B cell (primary cell): ENCODE results near the gene SPX. TPM values are rescaled to one million over a fixed set of nuclear protein-coding genes. Genes with fewer than 3 reads are reported as not detected.

Source experiments
- ATAC-seq: fragments of 200-7000 bp; cut with Tn5 transposase; one replicate; pipeline ENCODE4 v1.10.0; 2021; ENCODE audit warnings: low read depth, mild to moderate bottlenecking, moderate number of reproducible peaks, moderate library complexity
- CTCF ChIA-PET: fragments of 350-600 bp; sonication (Branson Sonifier 250); formaldehyde crosslinking; loops from one replicate; lab custom pipeline; 2021; ENCODE audit warnings: antibody characterized with exemption, inconsistent platforms; lab: Charles Lee
- POLR2A ChIA-PET: fragments of 350-600 bp; sonication (Branson Sonifier 250); formaldehyde crosslinking; loops from one replicate; lab custom pipeline; 2021; ENCODE audit warnings: antibody characterized with exemption; lab: Charles Lee
- DNase-seq: peaks from one replicate; pipeline ENCODE4 v3.0.0; 2013
- H2AFZ ChIP-seq: 2 replicates; pipeline ENCODE4 v1.6.1; 2012; ENCODE audit warnings: mild to moderate bottlenecking, low read depth, low read length; ENCODE audit not compliant: insufficient read depth, poor library complexity, severe bottlenecking
- H3K27ac ChIP-seq, 2 donors: 1 replicate in 1 of 2; 2 replicates in 1 of 2; pipeline ENCODE4 v1.5.1; 2012 to 2013; ENCODE audit warnings: low read length in 2 of 2, mild to moderate bottlenecking in 2 of 2, moderate library complexity in 1 of 2
- H3K27me3 ChIP-seq, 4 experiments: fragments of 200-600 bp in 1 of 4; sonication (generic) in 1 of 4; replicated peaks in 1 of 4; 1 replicate in 2 of 4; 2 replicates in 2 of 4; pipeline versions ENCODE4 v1.6.1 to v1.7.0; 2013 to 2016; ENCODE audit warnings: low read length in 3 of 4, mild to moderate bottlenecking in 2 of 4, mixed read lengths in 1 of 4, moderate library complexity in 1 of 4; ENCODE audit not compliant: insufficient read depth in 4 of 4, control insufficient read depth in 3 of 4; ENCODE audit errors: control extremely low read depth in 1 of 4
- H3K36me3 ChIP-seq, 2 experiments: replicated peaks in 1 of 2; 1 replicate in 1 of 2; 2 replicates in 1 of 2; pipeline versions ENCODE4 v1.6.1 to v1.7.1; 2013; ENCODE audit warnings: low read length in 1 of 2; ENCODE audit not compliant: insufficient read depth in 2 of 2, control insufficient read depth in 1 of 2; ENCODE audit errors: control extremely low read depth in 1 of 2, extremely low read depth in 1 of 2
- H3K4me1 ChIP-seq, 2 donors: fragments of 200-600 bp in 1 of 2; sonication (generic) in 1 of 2; 1 replicate in 1 of 2; 2 replicates in 1 of 2; pipeline versions ENCODE4 v1.5.1 to v1.6.1; 2013 to 2017; ENCODE audit warnings: low read length in 2 of 2; ENCODE audit not compliant: control insufficient read depth in 2 of 2, insufficient read depth in 2 of 2
- H3K4me2 ChIP-seq: replicated peaks from 2 replicates; pipeline ENCODE3; 2012; ENCODE audit warnings: mild to moderate bottlenecking, low read depth, low read length; ENCODE audit not compliant: poor library complexity, severe bottlenecking
- H3K4me3 ChIP-seq, 5 experiments: fragments of 200-600 bp in 1 of 5; sonication (generic) in 1 of 5; 1 replicate in 3 of 5; 2 replicates in 2 of 5; pipeline versions ENCODE4 v1.5.1 to v1.7.0; 2011 to 2016; ENCODE audit warnings: low read length in 4 of 5, mild to moderate bottlenecking in 4 of 5, low read depth in 2 of 5, control low read depth in 1 of 5, moderate library complexity in 1 of 5; ENCODE audit not compliant: insufficient read depth in 1 of 5; ENCODE audit errors: control extremely low read depth in 1 of 5, extremely low read depth in 1 of 5
- H3K79me2 ChIP-seq: fragments of 200-600 bp; sonication (generic); one replicate; pipeline ENCODE4 v1.6.0; 2016; ENCODE audit warnings: low read length; ENCODE audit not compliant: control insufficient read depth, insufficient read depth
- H3K9ac ChIP-seq: fragments of 200-600 bp; sonication (generic); 2 replicates; pipeline ENCODE4 v1.6.1; 2017; ENCODE audit warnings: mild to moderate bottlenecking, low read length, moderate library complexity
- H3K9me3 ChIP-seq, 3 donors: one replicate each; pipeline versions ENCODE4 v1.6.1 to v1.7.1; 2013; ENCODE audit warnings: low read length in 2 of 3; ENCODE audit not compliant: control insufficient read depth in 2 of 3, insufficient read depth in 1 of 3; ENCODE audit errors: control extremely low read depth in 1 of 3
- H4K20me1 ChIP-seq: 2 replicates; pipeline ENCODE4 v1.6.0; 2012; ENCODE audit warnings: mild to moderate bottlenecking, low read length; ENCODE audit not compliant: insufficient read depth, control insufficient read depth, poor library complexity, severe bottlenecking
- H3K27ac Mint-ChIP-seq: one replicate; pipeline ENCODE4 v1.8.0; 2021; ENCODE audit warnings: mixed read lengths
- H3K27me3 Mint-ChIP-seq: one replicate; pipeline ENCODE4 v1.8.0; 2021; ENCODE audit warnings: mixed read lengths
- H3K4me1 Mint-ChIP-seq: one replicate; pipeline ENCODE4 v1.8.0; 2021; ENCODE audit warnings: mixed read lengths
- H3K4me3 Mint-ChIP-seq: one replicate; pipeline ENCODE4 v1.8.0; 2021; ENCODE audit warnings: mixed read lengths
- H3K9me3 Mint-ChIP-seq: one replicate; pipeline ENCODE4 v1.8.0; 2022; ENCODE audit warnings: mixed read lengths; ENCODE audit not compliant: insufficient read depth
- CTCF ChIP-seq: fragments of 200-600 bp; IDR thresholded peaks from one replicate; pipeline ENCODE4 v1.8.0; 2022; ENCODE audit warnings: antibody characterized with exemption, mild to moderate bottlenecking
- EZH2 ChIP-seq: IDR thresholded peaks from 2 replicates; pipeline ENCODE4 v1.6.1; 2012; ENCODE audit warnings: borderline replicate concordance, low read depth, mild to moderate bottlenecking, moderate library complexity, low read length; ENCODE audit not compliant: insufficient read depth, poor library complexity, severe bottlenecking
- WGBS: methylation state at CpG from one replicate; pipeline ENCODE4 v1.1.5; 2013; ENCODE audit warnings: missing lambda C conversion rate; ENCODE audit not compliant: insufficient coverage; 5-methylcytosine and 5-hydroxymethylcytosine counted together
- intact Hi-C: fragments of 100-400 bp; cut with micrococcal nuclease; formaldehyde crosslinking; loops from one replicate; pipeline ENCODE4 v1.10.0; 2022
- polyA plus RNA-seq: library from polyadenylated mRNA; depleted of rRNA; stranded (reverse); fragments of >200 nt; gene quantifications from 2 replicates; pipeline ENCODE4 v1.2.3, GENCODE V29; 2012
- total RNA-seq, 2 donors: library from RNA; stranded (reverse); fragments of 120-200 nt in 1 of 2; gene quantifications; 1 replicate in 1 of 2; 2 replicates in 1 of 2; pipeline versions ENCODE4 v1.2.3 to v1.2.4, GENCODE V29; 2013 to 2022

The SPX gene
- total and polyA plus RNA-seq, 2 donors (not counting 1 experiment from before 2014, with no cell fraction given), result 0.04 to 0.39 TPM

GRCh38 chr12:21505888-21506287 lies 20.2 kb upstream of the SPX start:
- Histone ChIP-seq H3K4me3 (no peak overlapping the region), H3K27ac (no peak overlapping the region), H3K27me3 (no peaks in the 10 kb centered on the region), H3K9ac (no peak overlapping the region), H3K4me2 (no peak overlapping the region), H4K20me1 (peaks cover 12% of the 10 kb centered on the region), H2AFZ (no peak overlapping the region), H3K36me3 (peaks cover 3 to 11% of the 10 kb centered on the region in 2 experiments), H3K4me1 (peaks cover 24% of the 10 kb centered on the region in 2 donors), H3K9me3 (no peaks in the 10 kb centered on the region), H3K79me2 (peaks cover 44% of the 10 kb centered on the region)
- ATAC-seq (no peak), DNase-seq (no peak)
- no CpG with 5 or more reads among the region's 2 CpGs for WGBS
- TF ChIP-seq EZH2 (no peak), CTCF (no peak)
- ChIA-PET CTCF (no interaction called here), POLR2A (no interaction called here)
- Mint-ChIP-seq H3K27ac (no peak overlapping the region), H3K4me1 (peaks cover 39% of the 10 kb centered on the region), H3K9me3 (no peaks in the 10 kb centered on the region), H3K27me3 (no peaks in the 10 kb centered on the region), H3K4me3 (no peak overlapping the region)
- intact Hi-C loops, result no loop called here

- H3K9me3 Mint-ChIP-seq, result no peaks in the 10 kb centered on the region
- peaks cover 31% of the 10 kb centered on the region for H3K79me2 ChIP-seq
- no peaks in the 10 kb centered on the region for H3K9me3 ChIP-seq
- peaks cover 4 to 22% of the 10 kb centered on the region in 2 experiments for H3K36me3 ChIP-seq
- H3K4me2 ChIP-seq, result no peak overlapping the region
- peaks cover 13 to 17% of the 10 kb centered on the region in 2 donors for H3K4me1 ChIP-seq
- DNase-seq, result no peak
- intact Hi-C loops, result no loop called here
- ChIA-PET CTCF (no interaction called here), POLR2A (no interaction called here)
- H3K4me1 Mint-ChIP-seq, result peaks cover 34% of the 10 kb centered on the region
- WGBS, result no CpG with 5 or more reads among the region's 2 CpGs
- H3K4me3 Mint-ChIP-seq, result no peak overlapping the region
- H3K9ac ChIP-seq, result no peak overlapping the region
- peaks cover 8% of the 10 kb centered on the region for H4K20me1 ChIP-seq
- ATAC-seq, result no peak
- no peaks in the 10 kb centered on the region for H3K27me3 ChIP-seq
- H3K27me3 Mint-ChIP-seq, result no peaks in the 10 kb centered on the region
- TF ChIP-seq CTCF (no peak), EZH2 (no peak)
- no peak overlapping the region for H3K4me3 ChIP-seq
- no peak overlapping the region for H2AFZ ChIP-seq
- no peak overlapping the region for H3K27ac Mint-ChIP-seq
- H3K27ac ChIP-seq, result no peak overlapping the region
These were observed 18.2 kb upstream of the SPX start for GRCh38 chr12:21507849-21508248.
